ENCODE data around the gene WSB1.

The WSB1 gene

GRCh38 chr17:27354491-27355081, 60.7 kb downstream of the WSB1 start:
- Histone ChIP-seq H3K4me1 (ENCODE audit: insufficient read depth, low read length, severe bottlenecking) (peaks cover 28% of the 10 kb centered on the region), H3K27me3 (ENCODE audit: insufficient read depth, low read length) (no peaks in the 10 kb centered on the region), H3K27ac (ENCODE audit: low read depth, low read length, poor library complexity, severe bottlenecking) (no peak overlapping the region), H3F3A (ENCODE audit: insufficient read depth, low read length) (0 out of 2 replicates have a peak, but pooled peaks cover 7% of the 10 kb centered on the region), H3K4me3 (ENCODE audit: low read depth, low read length, poor library complexity, severe bottlenecking) (peak overlapping the region; percentile 94), H4K20me1 (ENCODE audit: insufficient read depth, low read length) (no peaks in the 10 kb centered on the region), H3K79me2 (ENCODE audit: insufficient read depth, low read length) (no peaks in the 10 kb centered on the region), H3K4me2 (ENCODE audit: low read length) (peak overlapping the region; percentile 89), H3K9me2 (ENCODE audit: low read depth, low read length) (no peaks in the 10 kb centered on the region), H2AFZ (ENCODE audit: low read length) (no peak overlapping the region), H3K36me3 (ENCODE audit: insufficient read depth, low read length) (no peaks in the 10 kb centered on the region), H3K9me3 (ENCODE audit: low read length) (no peaks in the 10 kb centered on the region), H3K9ac (ENCODE audit: low read length) (peak overlapping the region; percentile 91; the same call in 1 of the 2 replicates)
- TF ChIP-seq EZH2 (IDR thresholded peaks at IDR 0.05; ENCODE audit: borderline replicate concordance, low read length), result no peak
- peak; percentile 53 for TF ChIP-seq CTCF (IDR thresholded peaks at IDR 0.05; ENCODE audit: low read length)

GRCh38 chr17:27355419-27355818, 61.5 kb downstream of the WSB1 start:
- no peaks in the 10 kb centered on the region for H3K36me3 ChIP-seq (ENCODE audit: insufficient read depth, low read length)
- no peak for TF ChIP-seq CTCF (IDR thresholded peaks at IDR 0.05; ENCODE audit: low read length)
- H3K9me2 ChIP-seq (ENCODE audit: low read depth, low read length), result no peaks in the 10 kb centered on the region
- 0 out of 2 replicates have a peak, but pooled peaks cover 7% of the 10 kb centered on the region for H3F3A ChIP-seq (ENCODE audit: insufficient read depth, low read length)
- no peak overlapping the region for H3K27ac ChIP-seq (ENCODE audit: low read depth, low read length, poor library complexity, severe bottlenecking)
- H2AFZ ChIP-seq (ENCODE audit: low read length), result no peak overlapping the region
- H3K27me3 ChIP-seq (ENCODE audit: insufficient read depth, low read length), result no peaks in the 10 kb centered on the region
- H4K20me1 ChIP-seq (ENCODE audit: insufficient read depth, low read length), result no peaks in the 10 kb centered on the region
- H3K79me2 ChIP-seq (ENCODE audit: insufficient read depth, low read length), result no peaks in the 10 kb centered on the region
- no peak overlapping the region for H3K4me2 ChIP-seq (ENCODE audit: low read length)
- H3K9me3 ChIP-seq (ENCODE audit: low read length), result no peaks in the 10 kb centered on the region
- peaks cover 23% of the 10 kb centered on the region for H3K4me1 ChIP-seq (ENCODE audit: insufficient read depth, low read length, severe bottlenecking)
- H3K4me3 ChIP-seq (ENCODE audit: low read depth, low read length, poor library complexity, severe bottlenecking), result no peak overlapping the region
- no peak overlapping the region for H3K9ac ChIP-seq (ENCODE audit: low read length)

- Histone ChIP-seq H2AFZ (ENCODE audit: low read length) (no peak overlapping the region), H3K4me2 (ENCODE audit: low read length) (no peak overlapping the region), H3K27me3 (ENCODE audit: insufficient read depth, low read length) (no peaks in the 10 kb centered on the region), H3K9ac (ENCODE audit: low read length) (no peak overlapping the region), H3K27ac (ENCODE audit: low read depth, low read length, poor library complexity, severe bottlenecking) (no peak overlapping the region), H3K79me2 (ENCODE audit: insufficient read depth, low read length) (no peaks in the 10 kb centered on the region), H3F3A (ENCODE audit: insufficient read depth, low read length) (0 out of 2 replicates have a peak, but pooled peaks cover 7% of the 10 kb centered on the region), H4K20me1 (ENCODE audit: insufficient read depth, low read length) (no peaks in the 10 kb centered on the region), H3K9me2 (ENCODE audit: low read depth, low read length) (no peaks in the 10 kb centered on the region), H3K36me3 (ENCODE audit: insufficient read depth, low read length) (no peaks in the 10 kb centered on the region), H3K4me3 (ENCODE audit: low read depth, low read length, poor library complexity, severe bottlenecking) (no peak overlapping the region), H3K9me3 (ENCODE audit: low read length) (no peaks in the 10 kb centered on the region), H3K4me1 (ENCODE audit: insufficient read depth, low read length, severe bottlenecking) (peaks cover 23% of the 10 kb centered on the region)
- TF ChIP-seq CTCF (IDR thresholded peaks at IDR 0.05; ENCODE audit: low read length) (no peak), EZH2 (IDR thresholded peaks at IDR 0.05; ENCODE audit: borderline replicate concordance, low read length) (no peak)
Measured at GRCh38 chr17:27356091-27356705, 62.3 kb downstream of the WSB1 start.
